HCEC 1CT (cell line): Measurements from ENCODE around the gene DCXR.

Experiments
- DNase-seq: peaks from one replicate; pipeline ENCODE4 v3.0.0-alpha.2; 2017

The DCXR gene

GRCh38 chr17:81994593-81995462 is 42.7 kb downstream of the DCXR start:
- DNase-seq, result no peak

- no peak for DNase-seq
These were observed 43.5 kb downstream of the DCXR start for GRCh38 chr17:81993729-81994592.

- no peak for DNase-seq
These were observed 45.0 kb downstream of the DCXR start for GRCh38 chr17:81992306-81993102.

GRCh38 chr17:81991684-81992305 is 45.7 kb downstream of the DCXR start:
- DNase-seq, result no peak

GRCh38 chr17:81990836-81991683 is 46.4 kb downstream of the DCXR start:
- DNase-seq, result no peak

- no peak for DNase-seq
These were observed 50.2 kb downstream of the DCXR start for GRCh38 chr17:81987161-81987770.

- no peak for DNase-seq
These were observed 50.9 kb downstream of the DCXR start for GRCh38 chr17:81986606-81987005.
